ENCODE results near the gene ANGPTL2. TPM values are rescaled to one million over a fixed set of nuclear protein-coding genes. Genes with fewer than 3 reads are reported as not detected.
A peak's percentile ranks its signal among the peaks of the same experiment; 100 is the strongest.

The ANGPTL2 gene
- total RNA-seq, 6 donors from 2014 or later = 3.9 to 26.0 (median 7.9) TPM

GRCh38 chr9:127136081-127136879 is 13.8 kb upstream of the ANGPTL2 start:
- no peak for TF ChIP-seq EP300 (IDR thresholded peaks at IDR 0.05)
- H3K27me3 ChIP-seq = no peaks in the 10 kb centered on the region
- 82 to 91% methylated on average over 8 of the region's 8 CpGs for WGBS, 2 donors
- no peak overlapping the region for H3K4me3 ChIP-seq
- no peaks in the 10 kb centered on the region for H3K9me3 ChIP-seq
- no peaks in the 10 kb centered on the region for H3K36me3 ChIP-seq
- no peak overlapping the region for H3K27ac ChIP-seq
- peaks cover 15 to 31% (median 21%) of the 10 kb centered on the region in 4 donors for H3K4me1 ChIP-seq
- DNase-seq = no peak
- ATAC-seq (ENCODE audit: low FRiP score in 2 of 2) = no peak

GRCh38 chr9:127135056-127135745 is 12.8 kb upstream of the ANGPTL2 start:
- no peak for ATAC-seq (ENCODE audit: low FRiP score in 2 of 2)
- Histone ChIP-seq H3K27me3 (no peaks in the 10 kb centered on the region), H3K4me1 (peaks cover 15 to 39% (median 28%) of the 10 kb centered on the region in 4 donors), H3K4me3 (no peak overlapping the region), H3K36me3 (no peaks in the 10 kb centered on the region), H3K9me3 (no peaks in the 10 kb centered on the region), H3K27ac (peak overlapping the region in 1 of 4 donors; percentile 76)
- 97 to 100% methylated on average over 2 to 3 of the region's 4 CpGs for WGBS, 2 donors
- TF ChIP-seq EP300 (IDR thresholded peaks at IDR 0.05) (no peak), POLR2AphosphoS5 (IDR thresholded peaks at IDR 0.05) (no peak), CTCF (IDR thresholded peaks at IDR 0.05) (no peak), POLR2A (IDR thresholded peaks at IDR 0.05) (no peak)
- DNase-seq = no peak

- no peaks in the 10 kb centered on the region for H3K9me3 ChIP-seq
- H3K4me1 ChIP-seq = peaks cover 21 to 41% (median 31%) of the 10 kb centered on the region in 4 donors
- DNase-seq (peak in 1 of 2 donors; percentile 50), ATAC-seq (ENCODE audit: low FRiP score in 2 of 2) (peak in 1 of 2 donors; percentile 74)
- H3K4me3 ChIP-seq = no peak overlapping the region
- no peaks in the 10 kb centered on the region for H3K27me3 ChIP-seq
- H3K36me3 ChIP-seq = no peaks in the 10 kb centered on the region
- WGBS, 2 donors = 62 to 66% methylated on average over 12 to 13 of the region's 13 CpGs
- H3K27ac ChIP-seq = peak overlapping the region; percentile 61 to 76 (median 66)
- TF ChIP-seq CTCF (IDR thresholded peaks at IDR 0.05) (no peak), POLR2AphosphoS5 (IDR thresholded peaks at IDR 0.05) (peak in 1 of 2 donors; percentile 43)
These were observed 11.3 kb upstream of the ANGPTL2 start for GRCh38 chr9:127133739-127134167.

GRCh38 chr9:127132921-127133647 is 10.6 kb upstream of the ANGPTL2 start:
- DNase-seq (peak; percentile 67 to 68), ATAC-seq (ENCODE audit: low FRiP score in 2 of 2) (peak in 1 of 2 donors; percentile 23)
- Histone ChIP-seq H3K27me3 (no peaks in the 10 kb centered on the region), H3K36me3 (no peaks in the 10 kb centered on the region), H3K9me3 (no peaks in the 10 kb centered on the region), H3K4me3 (no peak overlapping the region), H3K27ac (peak overlapping the region; percentile 61 to 76 (median 66)), H3K4me1 (peaks cover 23 to 45% (median 34%) of the 10 kb centered on the region in 4 donors)
- WGBS, 2 donors = 55 to 59% methylated on average over 11 to 15 of the region's 15 CpGs
- TF ChIP-seq POLR2AphosphoS5 (IDR thresholded peaks at IDR 0.05) (no peak), POLR2A (IDR thresholded peaks at IDR 0.05) (no peak), EP300 (IDR thresholded peaks at IDR 0.05) (no peak), CTCF (IDR thresholded peaks at IDR 0.05) (peak in 1 of 6 experiments; percentile 5)

- ATAC-seq (ENCODE audit: low FRiP score in 2 of 2) = no peak
- no peak overlapping the region for H3K4me3 ChIP-seq
- 93 to 98% methylated on average over 4 of the region's 4 CpGs for WGBS, 2 donors
- no peak for DNase-seq
- peak overlapping the region; percentile 28 to 76 (median 62) for H3K27ac ChIP-seq
- no peak for TF ChIP-seq EP300 (IDR thresholded peaks at IDR 0.05)
- TF ChIP-seq CTCF (IDR thresholded peaks at IDR 0.05) = no peak
- TF ChIP-seq POLR2A (IDR thresholded peaks at IDR 0.05) = no peak
- TF ChIP-seq POLR2AphosphoS5 (IDR thresholded peaks at IDR 0.05) = no peak
- H3K27me3 ChIP-seq = no peaks in the 10 kb centered on the region
- H3K9me3 ChIP-seq = no peaks in the 10 kb centered on the region
- no peaks in the 10 kb centered on the region for H3K36me3 ChIP-seq
- H3K4me1 ChIP-seq = peaks cover 23 to 45% (median 34%) of the 10 kb centered on the region in 4 donors
These were observed 9.9 kb upstream of the ANGPTL2 start for GRCh38 chr9:127132375-127132774.
